Ureter (tissue), 1 donor: ENCODE results near the gene GFRA1. TPM values are rescaled to one million over a fixed set of nuclear protein-coding genes. Genes with fewer than 3 reads are reported as not detected.

ENCODE experiments used
- DNase-seq: peaks from one replicate; pipeline ENCODE4 v3.0.0-alpha.2; 2020; ENCODE audit warnings: low spot score
- total RNA-seq: library from RNA; stranded (reverse); gene quantifications from one replicate; pipeline ENCODE4 v1.2.4, GENCODE V29; 2023
- donor health status: DM: yes; HTN: yes; CAD: no.

The GFRA1 gene
- total RNA-seq: 4.1 TPM

DNA sequence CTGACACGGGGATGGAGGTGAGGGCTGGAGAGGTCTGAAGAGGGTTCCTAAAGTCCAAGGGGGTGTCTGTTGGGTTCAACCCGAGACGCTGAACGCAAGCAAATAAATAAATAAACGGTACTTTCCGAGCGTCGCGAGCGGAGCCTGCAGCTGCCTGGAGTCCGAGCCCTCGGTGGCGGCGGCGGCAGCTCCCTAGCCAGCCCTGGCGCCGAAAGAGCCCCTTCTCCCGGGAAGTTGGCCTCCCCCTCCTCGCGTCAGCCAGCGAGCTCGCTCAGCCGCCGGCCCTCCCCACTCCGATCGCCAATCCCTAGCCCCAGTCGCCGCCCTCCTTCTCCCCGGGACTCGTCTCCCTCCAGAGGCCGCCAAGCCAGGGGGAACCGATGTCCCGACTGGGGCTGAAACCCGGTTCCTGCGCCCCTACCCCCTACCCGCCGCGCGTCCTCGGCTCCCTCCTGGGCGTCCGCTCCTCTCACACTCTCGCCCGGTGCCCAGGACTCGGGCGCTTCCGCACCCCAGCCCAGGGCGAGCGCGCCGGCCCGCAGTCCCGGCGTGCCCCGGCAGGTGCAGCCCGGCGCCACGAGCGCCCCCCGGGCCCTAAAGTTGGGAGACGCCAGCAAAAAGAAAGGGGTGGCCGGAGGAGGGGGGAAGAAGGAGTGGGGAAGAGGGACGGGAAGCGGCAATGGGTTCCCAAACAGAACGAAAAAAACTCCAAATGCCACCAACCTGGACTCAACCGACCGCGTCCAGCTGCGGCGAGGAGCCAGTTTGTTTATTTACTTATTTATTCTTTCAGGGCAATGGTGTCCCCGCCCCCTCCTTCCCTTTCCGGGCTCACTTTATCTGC is at the start of gene GFRA1:
Gene GFRA1, minus strand, starts transcription at position 767 of the 844 bp plus-strand sequence. CDS start 1,177 bp downstream, outside the sequence.
- no peak for DNase-seq

DNA sequence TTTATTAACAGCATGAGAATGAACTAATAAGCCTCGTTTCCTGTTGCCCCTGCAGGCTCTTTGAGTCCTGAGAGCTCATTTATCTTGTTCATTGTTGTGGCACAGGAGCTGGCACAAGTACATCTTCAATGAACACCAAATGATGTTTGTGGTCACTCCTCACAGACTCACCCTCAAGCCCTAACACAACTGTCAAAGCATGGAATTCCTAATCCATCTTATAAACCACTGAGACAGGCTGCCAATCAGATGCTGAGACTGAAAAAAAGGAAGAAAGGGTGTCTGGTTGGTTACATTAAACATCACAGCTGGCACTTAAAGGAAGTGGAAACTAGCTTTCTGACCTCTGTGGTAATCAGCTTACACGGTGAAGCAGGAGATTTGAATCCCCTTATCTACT is 43.5 kb upstream of the GFRA1 start:
- no peak for DNase-seq

GRCh38 chr10:116312548-116312947 is 39.5 kb upstream of the GFRA1 start:
- DNase-seq: no peak

GRCh38 chr10:116311706-116312490 is 38.9 kb upstream of the GFRA1 start:
- DNase-seq: no peak

- DNase-seq: no peak
Measured at GRCh38 chr10:116311016-116311415, 38.0 kb upstream of the GFRA1 start.

DNA sequence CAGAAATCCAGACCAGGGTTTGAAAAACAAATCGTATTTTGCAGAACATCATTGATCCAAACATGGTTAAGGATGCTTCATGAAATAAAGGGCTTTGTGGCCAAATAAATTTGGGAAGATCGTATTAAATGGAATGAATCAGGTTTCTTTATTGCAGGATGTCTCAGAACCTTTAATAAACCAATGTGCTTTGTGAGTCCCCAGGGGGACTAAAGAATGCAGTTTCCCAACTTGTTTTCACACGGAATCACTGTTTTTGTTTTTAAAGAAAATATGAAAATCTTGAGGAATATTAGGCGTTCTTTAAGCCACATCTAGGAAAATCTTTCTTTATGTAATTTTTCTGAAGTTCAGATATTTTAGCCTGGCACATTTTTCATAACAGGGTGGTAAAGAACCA is 34.4 kb upstream of the GFRA1 start:
- no peak for DNase-seq

DNA sequence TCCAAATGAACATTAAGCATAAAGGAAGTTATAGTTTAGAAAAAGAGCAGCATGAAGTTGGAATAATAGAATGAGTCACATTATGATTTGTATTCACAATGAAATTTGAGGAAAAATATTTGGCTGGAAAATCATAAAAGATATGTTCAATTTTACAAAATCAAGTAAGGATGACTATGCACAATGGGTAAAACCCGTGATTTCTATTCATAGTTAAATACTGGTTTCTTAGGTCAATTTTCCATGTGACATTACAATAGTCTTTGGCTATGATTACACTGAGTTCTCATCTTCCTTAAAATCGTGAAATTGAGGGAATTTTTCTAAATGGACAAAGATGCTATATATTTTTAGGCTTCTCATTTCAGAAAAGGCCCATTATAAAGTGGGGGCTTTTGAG is 33.8 kb upstream of the GFRA1 start:
- DNase-seq: no peak

- DNase-seq: no peak
Measured at GRCh38 chr10:116304923-116305322, 31.9 kb upstream of the GFRA1 start.

- no peak for DNase-seq
Measured at GRCh38 chr10:116300542-116300941, 27.5 kb upstream of the GFRA1 start.

DNA sequence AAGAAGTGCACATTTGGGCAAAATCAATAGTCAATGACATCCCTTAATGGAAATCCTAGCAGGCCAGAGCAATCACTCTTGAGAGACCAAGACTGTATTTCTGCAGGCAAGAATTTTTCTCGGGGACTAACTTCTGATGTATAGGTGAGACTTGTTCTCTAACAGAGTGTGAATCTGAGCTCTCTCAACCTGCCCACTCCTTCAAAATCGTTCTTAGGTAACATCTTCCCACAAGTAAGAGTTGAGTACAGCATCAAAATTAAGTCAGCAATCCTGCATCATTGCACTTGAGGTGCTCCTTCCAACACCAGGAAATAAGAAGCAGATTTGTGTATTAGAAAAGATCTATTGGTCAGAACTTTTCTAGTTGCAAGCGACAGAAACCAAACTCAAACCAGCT is 25.6 kb upstream of the GFRA1 start:
- no peak for DNase-seq

DNA sequence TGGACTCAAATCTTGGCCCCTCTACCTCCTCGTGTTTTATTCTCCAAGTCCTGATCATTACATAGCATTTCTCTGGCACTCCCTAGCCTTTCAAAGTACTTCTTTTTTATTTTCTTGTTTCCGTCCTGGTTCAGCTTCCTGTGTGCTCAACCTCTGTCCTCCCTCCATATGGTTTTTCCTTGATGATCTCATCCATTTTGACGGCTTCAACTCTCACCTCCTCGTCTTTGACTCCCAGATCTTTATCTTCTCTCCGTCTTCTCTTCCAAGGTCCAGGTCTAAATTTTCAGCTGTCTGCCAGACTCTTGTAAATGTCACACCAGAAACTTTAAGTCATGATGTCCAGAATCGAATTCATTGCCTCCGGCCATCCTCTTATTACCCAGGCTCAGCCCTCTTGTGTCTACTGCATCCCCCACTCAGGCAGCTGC is 23.3 kb upstream of the GFRA1 start:
- no peak for DNase-seq

- DNase-seq: no peak
Measured at GRCh38 chr10:116292493-116292892, 19.5 kb upstream of the GFRA1 start.

GRCh38 chr10:116289652-116290051 is 16.6 kb upstream of the GFRA1 start:
- DNase-seq: no peak

DNA sequence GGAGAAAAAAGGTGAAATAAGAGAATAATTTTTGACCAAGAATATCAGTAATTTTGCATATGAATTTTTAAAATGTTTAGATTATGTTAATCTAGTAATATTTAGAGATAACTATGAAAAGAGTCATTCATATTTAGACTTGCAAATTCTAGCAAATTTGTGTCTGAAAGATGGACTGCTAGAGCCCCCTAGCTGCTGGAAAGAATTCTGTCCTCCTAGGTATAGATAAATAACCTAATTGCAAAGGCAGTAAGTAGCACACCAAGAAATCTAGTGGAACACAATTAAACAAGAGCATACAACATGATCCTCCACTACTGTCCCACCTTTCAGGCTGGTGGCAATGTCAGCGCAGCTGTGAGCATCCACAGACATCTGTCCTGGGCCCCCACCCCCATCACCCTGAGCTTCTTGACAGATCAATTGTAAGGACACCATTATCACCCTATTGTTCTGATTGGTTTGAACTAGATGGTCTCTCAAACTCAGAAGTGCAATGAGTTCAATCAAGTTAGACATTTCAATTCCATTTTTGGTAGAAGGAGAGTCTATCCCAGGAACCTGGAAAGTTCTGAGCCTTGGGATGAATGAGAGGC is 15.0 kb upstream of the GFRA1 start:
- peak; percentile 50 for DNase-seq

DNA sequence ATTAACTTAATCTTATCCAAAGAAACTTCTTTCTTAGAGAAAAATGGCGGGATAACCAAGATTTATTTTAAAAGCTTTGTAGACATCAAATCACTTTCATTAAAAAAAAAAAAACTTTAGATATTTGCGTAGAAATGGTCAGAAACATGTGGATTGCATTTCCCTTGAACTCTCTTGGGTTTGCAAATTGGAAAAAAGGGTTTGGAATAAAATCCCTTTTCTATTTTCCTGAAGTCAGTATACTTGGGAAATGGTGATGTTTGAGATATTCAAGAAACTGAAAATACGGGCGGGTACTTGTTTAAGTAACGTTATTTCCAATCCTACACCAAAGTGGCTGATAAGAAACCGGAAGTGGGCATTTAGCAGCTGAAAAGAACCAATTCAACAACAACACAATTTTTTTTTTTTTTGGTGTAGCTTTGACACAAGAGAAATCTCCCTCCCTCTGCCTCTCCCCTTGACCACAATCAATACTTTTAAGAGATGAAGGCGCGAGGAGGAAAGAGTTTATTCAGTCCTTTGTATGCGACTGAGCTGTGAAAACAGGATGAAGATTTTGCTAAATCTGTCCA is 13.7 kb upstream of the GFRA1 start:
- DNase-seq: no peak

GRCh38 chr10:116281775-116282174 is 8.8 kb upstream of the GFRA1 start:
- no peak for DNase-seq

DNA sequence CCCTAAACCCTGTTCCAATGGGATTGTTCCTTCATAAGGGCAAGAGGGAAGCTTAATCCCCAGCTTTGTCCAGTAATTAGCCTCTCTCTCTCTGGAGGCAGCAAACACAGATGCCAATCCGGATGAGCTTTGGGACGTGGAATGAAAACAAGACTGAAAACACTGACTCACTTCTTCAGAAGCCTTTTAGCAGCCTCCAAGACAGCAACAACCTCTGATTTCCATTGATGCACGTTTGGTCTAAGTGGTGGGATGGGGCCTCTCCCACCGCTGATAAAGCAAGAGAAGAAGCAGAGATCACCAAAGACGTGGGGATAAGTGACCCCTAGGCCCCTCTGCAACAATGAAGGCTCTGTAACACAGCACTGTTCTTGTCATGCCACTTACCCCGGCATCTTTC is 5.8 kb upstream of the GFRA1 start:
- no peak for DNase-seq

DNA sequence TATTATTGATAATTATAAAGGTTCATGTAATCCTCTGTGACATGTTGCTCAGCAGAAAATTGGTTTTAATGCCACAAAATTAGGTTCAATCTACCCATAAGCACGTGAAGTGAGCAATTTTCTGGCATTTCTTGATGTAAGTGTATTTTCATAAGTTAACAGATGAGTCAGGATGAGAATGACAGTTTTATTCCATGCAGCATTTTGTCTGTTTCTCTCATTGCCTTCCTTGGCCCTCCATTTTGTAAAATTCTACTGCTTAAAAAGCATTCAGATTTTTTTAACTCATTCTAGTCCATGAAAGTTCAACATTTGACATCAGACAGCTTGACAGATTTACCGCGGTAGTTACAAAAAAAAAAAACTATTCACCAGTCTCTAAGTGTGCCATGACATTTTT is 4.0 kb upstream of the GFRA1 start:
- no peak for DNase-seq

- no peak for DNase-seq
Measured at GRCh38 chr10:116274064-116274904, 1.3 kb upstream of the GFRA1 start.

DNA sequence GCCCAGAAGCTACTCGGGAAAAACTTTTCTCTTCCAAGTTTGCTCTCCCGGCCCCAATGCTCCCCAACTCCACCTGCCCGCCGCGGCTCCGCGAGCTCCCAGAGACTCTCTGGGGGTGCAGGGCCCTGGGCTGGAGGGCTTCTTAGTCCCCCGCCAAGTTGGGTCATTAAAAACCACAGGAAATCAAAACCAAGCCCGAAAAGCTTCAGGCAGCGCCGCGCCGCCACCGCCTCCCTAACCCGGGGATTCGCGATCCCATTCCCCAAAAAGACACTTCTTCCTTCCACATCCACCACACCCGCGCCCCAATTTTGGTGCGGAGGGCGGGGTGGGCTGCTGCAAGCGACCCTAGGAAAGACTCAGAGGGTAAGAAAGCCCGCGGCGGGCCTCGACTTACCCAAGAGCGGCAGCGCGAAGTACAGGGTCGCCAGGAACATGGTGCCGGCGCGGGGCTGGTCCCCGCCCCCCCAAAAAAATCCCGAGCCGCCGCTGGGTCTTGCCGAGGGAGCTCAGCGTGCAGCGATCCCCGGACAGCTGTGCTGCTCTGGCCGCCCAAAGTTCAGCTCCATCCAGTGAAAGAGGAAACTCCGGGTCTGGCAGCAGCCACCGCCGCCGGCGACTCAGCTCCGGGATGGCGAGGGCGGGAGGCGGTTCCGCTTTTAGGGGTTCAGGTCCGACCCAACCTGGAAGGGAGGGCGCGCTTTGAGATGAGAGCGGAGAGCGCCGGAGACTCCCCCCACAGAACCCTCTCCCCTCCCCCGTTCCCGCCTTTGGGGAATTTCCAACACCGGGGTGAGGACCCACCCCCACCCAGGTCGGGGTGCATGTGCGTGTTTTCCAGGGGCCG is 1.2 kb downstream of the GFRA1 start:
- no peak for DNase-seq
